ENCODE results near the gene HGFAC.

HGFAC gene

DNA sequence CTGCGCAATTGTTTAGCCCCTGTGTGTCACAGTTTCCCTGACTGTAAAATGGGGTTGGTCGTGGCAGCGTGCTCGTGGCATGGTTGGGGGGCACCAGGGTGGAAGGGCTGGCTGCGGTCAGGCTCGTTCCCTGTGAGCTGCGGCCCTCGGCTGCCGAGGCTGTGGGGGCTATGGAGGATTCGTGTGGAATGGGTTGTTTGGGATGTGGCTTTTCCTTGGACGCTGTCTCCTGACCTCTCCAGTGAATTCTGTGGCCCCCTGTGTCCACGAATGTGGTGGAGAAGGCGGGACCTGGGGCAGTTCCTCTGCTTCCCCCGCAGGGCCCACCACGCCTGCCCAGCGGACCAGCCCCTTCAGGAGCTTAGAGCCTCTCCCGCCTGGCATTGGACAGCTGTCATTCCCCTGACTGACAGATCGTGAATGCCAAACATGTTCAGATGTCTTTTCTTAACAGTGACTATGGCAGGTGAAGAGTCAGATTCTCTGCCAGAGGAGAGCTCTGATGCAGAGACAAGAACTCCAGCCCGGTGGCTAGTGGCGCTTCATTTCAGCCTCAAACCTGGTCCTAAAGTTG lies 17.2 kb upstream of the HGFAC start:
- DNase-seq (ENCODE audit: low read depth) = no peak
- H3K4me3 ChIP-seq (ENCODE audit: control insufficient read depth, low read depth, low read length) = no peak overlapping the region
- TF ChIP-seq, protein P1, sequence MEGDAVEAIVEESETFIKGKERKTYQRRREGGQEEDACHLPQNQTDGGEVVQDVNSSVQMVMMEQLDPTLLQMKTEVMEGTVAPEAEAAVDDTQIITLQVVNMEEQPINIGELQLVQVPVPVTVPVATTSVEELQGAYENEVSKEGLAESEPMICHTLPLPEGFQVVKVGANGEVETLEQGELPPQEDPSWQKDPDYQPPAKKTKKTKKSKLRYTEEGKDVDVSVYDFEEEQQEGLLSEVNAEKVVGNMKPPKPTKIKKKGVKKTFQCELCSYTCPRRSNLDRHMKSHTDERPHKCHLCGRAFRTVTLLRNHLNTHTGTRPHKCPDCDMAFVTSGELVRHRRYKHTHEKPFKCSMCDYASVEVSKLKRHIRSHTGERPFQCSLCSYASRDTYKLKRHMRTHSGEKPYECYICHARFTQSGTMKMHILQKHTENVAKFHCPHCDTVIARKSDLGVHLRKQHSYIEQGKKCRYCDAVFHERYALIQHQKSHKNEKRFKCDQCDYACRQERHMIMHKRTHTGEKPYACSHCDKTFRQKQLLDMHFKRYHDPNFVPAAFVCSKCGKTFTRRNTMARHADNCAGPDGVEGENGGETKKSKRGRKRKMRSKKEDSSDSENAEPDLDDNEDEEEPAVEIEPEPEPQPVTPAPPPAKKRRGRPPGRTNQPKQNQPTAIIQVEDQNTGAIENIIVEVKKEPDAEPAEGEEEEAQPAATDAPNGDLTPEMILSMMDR (IDR thresholded peaks at IDR 0.05; ENCODE audit: control insufficient read depth, insufficient read depth, low read depth, low read length, missing control alignments) = no peak

DNA sequence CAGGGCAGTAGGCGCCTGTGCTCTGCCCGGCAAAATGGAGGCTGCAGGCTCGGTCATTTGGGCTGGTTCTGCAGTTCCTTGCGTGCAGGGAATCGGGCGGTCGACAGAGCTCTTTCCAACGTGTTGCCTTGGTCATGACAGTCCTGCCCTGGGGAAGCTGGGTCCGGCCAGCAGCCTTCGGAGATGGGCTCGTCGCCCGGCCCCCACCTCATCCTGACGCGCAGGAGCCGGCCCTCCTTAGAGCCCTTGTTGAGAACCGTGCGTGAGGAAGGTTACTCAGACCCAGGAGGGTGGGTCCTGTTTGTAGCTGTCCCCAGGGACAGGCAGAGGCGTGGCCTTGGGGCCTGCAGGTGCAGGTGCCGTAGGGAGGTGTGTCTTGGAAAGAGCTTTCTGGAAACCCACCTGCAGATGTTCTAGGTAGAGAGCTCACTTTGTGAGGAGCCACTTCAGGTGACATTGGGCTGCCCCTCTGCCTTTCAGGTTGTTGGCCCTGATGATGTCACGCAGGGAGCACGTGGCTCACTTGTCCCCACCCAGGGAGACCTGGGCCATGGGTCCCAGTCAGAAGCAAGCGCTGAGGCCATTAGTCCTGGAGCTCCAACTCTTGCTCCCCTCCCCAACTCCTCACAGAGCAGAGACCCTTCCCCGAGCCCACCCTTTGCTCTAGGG lies 15.2 kb upstream of the HGFAC start:
- no peak overlapping the region for H3K4me3 ChIP-seq (ENCODE audit: control insufficient read depth, low read depth, low read length)
- no peak for DNase-seq (ENCODE audit: low read depth)
- TF ChIP-seq, protein P1 (IDR thresholded peaks at IDR 0.05; ENCODE audit: control insufficient read depth, insufficient read depth, low read depth, low read length, missing control alignments) = no peak

- TF ChIP-seq, protein P1 (IDR thresholded peaks at IDR 0.05; ENCODE audit: control insufficient read depth, insufficient read depth, low read depth, low read length, missing control alignments) = no peak
- no peak for DNase-seq (ENCODE audit: low read depth)
- H3K4me3 ChIP-seq (ENCODE audit: control insufficient read depth, low read depth, low read length) = no peak overlapping the region
Observed at GRCh38 chr4:3427134-3427476, 14.7 kb upstream of the HGFAC start.

DNA sequence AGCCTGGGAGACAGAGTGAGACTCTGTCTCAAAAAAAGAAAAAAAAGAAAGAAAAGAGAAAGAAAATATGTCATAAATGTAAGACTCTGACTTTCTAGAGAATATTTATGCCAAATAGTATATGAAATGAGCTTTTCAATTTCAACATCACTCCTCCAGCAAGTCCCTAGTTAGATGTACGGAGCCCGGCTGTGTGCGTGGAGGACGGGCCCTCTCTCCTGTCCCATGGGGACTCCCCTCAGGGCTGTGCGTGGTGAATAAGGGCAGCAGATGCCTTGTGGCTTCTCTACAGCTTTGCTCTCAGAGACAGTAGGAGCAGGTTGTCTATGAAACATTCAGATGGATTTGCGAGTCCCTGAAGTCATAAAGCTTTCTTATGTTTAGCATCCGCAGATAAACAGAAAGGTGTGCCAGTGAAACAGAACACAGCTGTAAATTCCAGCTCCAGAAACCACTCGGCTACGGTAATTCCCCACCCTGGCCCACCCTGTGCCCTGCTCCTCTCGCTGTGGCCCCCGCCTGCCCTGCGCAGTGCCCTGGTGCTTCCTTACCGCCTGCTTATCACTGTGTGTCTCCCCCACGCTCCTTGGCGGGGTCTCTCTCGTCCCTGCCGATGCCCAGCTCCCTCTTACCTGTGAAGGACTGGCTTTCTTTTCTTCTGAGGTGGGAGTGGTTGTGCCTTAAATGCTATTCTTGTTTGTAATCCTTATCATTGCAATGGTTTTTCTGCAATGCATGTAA lies 13.9 kb upstream of the HGFAC start:
- no peak overlapping the region for H3K4me3 ChIP-seq (ENCODE audit: control insufficient read depth, low read depth, low read length)
- no peak for DNase-seq (ENCODE audit: low read depth)
- TF ChIP-seq, protein P1 (IDR thresholded peaks at IDR 0.05; ENCODE audit: control insufficient read depth, insufficient read depth, low read depth, low read length, missing control alignments) = no peak

DNA sequence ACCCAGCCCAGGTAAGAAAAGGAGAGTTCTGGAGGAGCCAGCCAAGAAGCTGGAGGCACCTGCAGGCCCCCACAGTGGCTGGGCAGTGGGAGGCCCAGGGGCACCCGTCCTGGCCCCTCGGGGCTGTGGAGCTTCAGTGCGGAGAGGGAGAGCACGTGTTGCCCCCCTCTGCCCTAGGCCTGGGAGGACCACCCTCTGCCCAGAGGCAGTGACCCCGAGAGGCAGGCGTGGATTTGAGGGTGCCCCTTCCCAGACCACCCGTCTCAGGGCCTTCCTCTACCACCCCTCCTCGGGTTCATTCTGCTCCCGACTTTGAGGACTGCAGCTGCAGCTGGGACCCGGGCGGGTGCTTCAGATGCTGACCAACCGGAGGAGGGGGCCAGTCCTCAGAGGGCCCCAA lies 12.1 kb upstream of the HGFAC start:
- DNase-seq (ENCODE audit: low read depth) = no peak
- TF ChIP-seq, protein P1 (IDR thresholded peaks at IDR 0.05; ENCODE audit: control insufficient read depth, insufficient read depth, low read depth, low read length, missing control alignments) = no peak
- no peak overlapping the region for H3K4me3 ChIP-seq (ENCODE audit: control insufficient read depth, low read depth, low read length)

DNA sequence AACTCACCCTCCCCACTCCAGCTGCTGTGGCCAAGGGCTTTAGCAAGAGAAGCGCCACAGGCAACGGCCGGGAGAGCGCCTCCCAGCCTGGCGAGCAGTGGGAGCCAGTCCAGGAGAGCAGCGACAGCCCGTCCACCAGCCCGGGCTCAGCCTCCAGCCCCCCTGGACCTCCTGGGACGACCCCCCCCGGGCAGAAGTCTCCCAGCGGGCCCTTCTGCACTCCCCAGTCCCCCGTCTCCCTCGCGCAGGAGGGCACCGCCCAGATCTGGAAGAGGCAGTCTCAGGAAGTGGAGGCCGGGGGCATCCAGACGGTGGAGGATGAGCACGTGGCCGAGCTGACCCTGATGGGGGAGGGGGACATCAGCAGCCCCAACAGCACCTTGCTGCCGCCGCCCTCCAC lies 11.2 kb upstream of the HGFAC start:
- TF ChIP-seq, protein P1 (IDR thresholded peaks at IDR 0.05; ENCODE audit: control insufficient read depth, insufficient read depth, low read depth, low read length, missing control alignments) = no peak
- H3K4me3 ChIP-seq (ENCODE audit: control insufficient read depth, low read depth, low read length) = no peak overlapping the region
- no peak for DNase-seq (ENCODE audit: low read depth)
